Measurements from ENCODE around the gene CCNI. TPM values are rescaled to one million over a fixed set of nuclear protein-coding genes. Genes with fewer than 3 reads are reported as not detected.
A peak's percentile ranks its signal among the peaks of the same experiment; 100 is the strongest.
"Not testable (repeated sequence)": the region's sequence is repeated elsewhere in the genome, so short reads cannot be mapped to it uniquely, and the experiment has no call there.

CCNI gene
- total and polyA plus RNA-seq, 3 experiments from 2014 or later: 191 to 325 (median 206) TPM

GRCh38 chr4:77072195-77072753 is 3.5 kb downstream of the CCNI start:
- Histone ChIP-seq H3K27ac (ENCODE audit: low read depth, low read length) (no peak overlapping the region), H3K4me1 (ENCODE audit: insufficient read depth, low read length) (peaks cover 45% of the 10 kb centered on the region), H3K4me3 (ENCODE audit: low read length) (peak overlapping the region; percentile 57), H3K27me3 (ENCODE audit: insufficient read depth, low read length, poor library complexity, severe bottlenecking) (no peaks in the 10 kb centered on the region), H3K36me3 (ENCODE audit: insufficient read depth, low read length) (no peaks in the 10 kb centered on the region), H3K9me3 (ENCODE audit: low read length) (no peaks in the 10 kb centered on the region)
- peak; percentile 10 to 57 (median 47) for DNase-seq
- POLR2A ChIA-PET: interaction anchor here (0.5 to 0.6 kb wide), 3 partner anchors 118 to 1419 kb away, joined by 3 to 5 read pairs (median 3); no protein-coding TSS in a partner anchor
- peaks cover 0 to 3% (median 0%) of the 10 kb centered on the region in 5 donors for H3K9me3 Mint-ChIP-seq
- CTCF ChIA-PET: interaction anchor here (0.6 to 1.3 kb wide), 5 partner anchors 20 to 131 kb away, joined by 3 to 4 read pairs (median 3); partner anchors contain the start of gene SEPTIN11
- H3K4me3 Mint-ChIP-seq: peak overlapping the region in 5 of 7 donors; percentile 47 to 87 (median 49)
- peaks cover 0 to 11% of the 10 kb centered on the region in 2 donors for H3K27me3 Mint-ChIP-seq
- peaks cover 36 to 63% (median 57%) of the 10 kb centered on the region in 3 donors for H3K4me1 Mint-ChIP-seq
- peak overlapping the region in 7 of 8 donors; percentile 41 to 97 (median 86) for H3K27ac Mint-ChIP-seq
- peaks cover 0 to 23% (median 7%) of the 10 kb centered on the region in 3 donors for H3K36me3 Mint-ChIP-seq

DNA sequence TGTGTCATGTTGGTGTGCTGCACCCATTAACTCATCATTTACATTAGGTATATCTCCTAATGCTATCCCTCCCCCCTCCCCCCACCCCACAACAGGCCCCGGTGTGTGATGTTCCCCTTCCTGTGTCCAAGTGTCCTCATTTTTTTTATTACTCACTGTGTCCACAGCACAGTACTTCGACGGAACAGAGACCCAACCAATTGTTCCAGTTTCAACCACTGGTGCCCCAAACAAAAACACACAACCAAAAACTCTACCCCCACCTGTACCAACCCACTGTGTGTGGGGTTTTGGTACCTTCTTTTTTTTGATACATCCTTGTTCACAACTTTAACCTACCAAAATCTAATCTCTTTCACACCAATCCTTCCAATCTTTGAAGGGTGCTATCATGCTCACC is 6.3 kb downstream of the CCNI start:
- peak overlapping the region in 7 of 8 donors; percentile 26 to 97 (median 57) for H3K27ac Mint-ChIP-seq
- not testable (repeated sequence) for H3K27ac ChIP-seq (ENCODE audit: low read depth, low read length); H3K4me3 ChIP-seq (ENCODE audit: low read length)

GRCh38 chr4:77065382-77065781 is 10.4 kb downstream of the CCNI start:
- ChIA-PET CTCF (no interaction called here), POLR2A (no interaction called here)
- Mint-ChIP-seq H3K36me3 (peaks cover 9 to 61% (median 17%) of the 10 kb centered on the region in 3 donors), H3K27ac (peak overlapping the region in 3 of 8 donors; percentile 38 to 66 (median 53)), H3K4me1 (peaks cover 34 to 62% (median 48%) of the 10 kb centered on the region in 3 donors), H3K27me3 (no peaks in the 10 kb centered on the region), H3K4me3 (peak overlapping the region in 1 of 7 donors; percentile 13), H3K9me3 (no peaks in the 10 kb centered on the region)
- no peak overlapping the region for H3K4me3 ChIP-seq (ENCODE audit: low read length)
- no peaks in the 10 kb centered on the region for H3K9me3 ChIP-seq (ENCODE audit: low read length)
- no peak for DNase-seq
- peaks cover 27% of the 10 kb centered on the region for H3K36me3 ChIP-seq (ENCODE audit: insufficient read depth, low read length)
- peaks cover 5% of the 10 kb centered on the region for H3K4me1 ChIP-seq (ENCODE audit: insufficient read depth, low read length)
- no peaks in the 10 kb centered on the region for H3K27me3 ChIP-seq (ENCODE audit: insufficient read depth, low read length, poor library complexity, severe bottlenecking)
- H3K27ac ChIP-seq (ENCODE audit: low read depth, low read length): no peak overlapping the region

More for the DNA sequence above, 6.3 kb downstream of the CCNI start:
- not testable (repeated sequence) for H3K9me3 ChIP-seq (ENCODE audit: low read length); H3K27me3 ChIP-seq (ENCODE audit: insufficient read depth, low read length, poor library complexity, severe bottlenecking); H3K9me3 Mint-ChIP-seq; DNase-seq; H3K27me3 Mint-ChIP-seq; H3K36me3 ChIP-seq (ENCODE audit: insufficient read depth, low read length)
- ChIA-PET POLR2A (interaction anchor here (0.6 kb wide), 1 partner anchor 170 kb away, joined by 4 read pairs; no protein-coding TSS in a partner anchor), CTCF (interaction anchor here (1.8 kb wide), 1 partner anchor 134 kb away, joined by 8 read pairs; no protein-coding TSS in a partner anchor)
- H3K36me3 Mint-ChIP-seq: peaks cover 4 to 30% (median 10%) of the 10 kb centered on the region in 3 donors
- H3K4me1 Mint-ChIP-seq: peaks cover 29 to 58% (median 48%) of the 10 kb centered on the region in 3 donors
- peak overlapping the region in 4 of 7 donors; percentile 2 to 76 (median 12) for H3K4me3 Mint-ChIP-seq
- H3K4me1 ChIP-seq (ENCODE audit: insufficient read depth, low read length): peaks cover 40% of the 10 kb centered on the region

DNA sequence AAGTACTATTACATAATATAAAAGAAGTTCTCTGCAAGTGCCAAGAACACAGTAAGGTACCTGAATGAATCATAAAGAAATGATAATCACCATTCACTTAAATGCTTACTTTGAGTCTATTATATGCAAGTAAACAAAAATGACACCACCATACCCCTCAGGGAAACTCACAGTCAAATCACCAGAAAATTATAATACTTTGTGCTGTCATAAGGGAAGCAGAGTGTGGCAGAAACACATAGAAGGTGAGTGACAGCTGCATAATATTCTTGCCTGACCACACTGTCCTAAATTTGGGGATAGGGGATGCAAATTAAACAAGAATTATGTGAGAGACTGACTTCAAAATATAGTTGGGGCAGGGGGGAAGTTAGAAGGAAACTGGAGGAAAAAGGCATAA is 12.9 kb downstream of the CCNI start:
- Histone ChIP-seq H3K9me3 (ENCODE audit: low read length) (no peaks in the 10 kb centered on the region), H3K27ac (ENCODE audit: low read depth, low read length) (no peak overlapping the region), H3K36me3 (ENCODE audit: insufficient read depth, low read length) (peaks cover 34% of the 10 kb centered on the region), H3K4me3 (ENCODE audit: low read length) (no peak overlapping the region), H3K4me1 (ENCODE audit: insufficient read depth, low read length) (no peaks in the 10 kb centered on the region), H3K27me3 (ENCODE audit: insufficient read depth, low read length, poor library complexity, severe bottlenecking) (no peaks in the 10 kb centered on the region)
- H3K27ac Mint-ChIP-seq: peak overlapping the region in 4 of 8 donors; percentile 20 to 51 (median 30)
- peaks cover 9 to 75% (median 18%) of the 10 kb centered on the region in 3 donors for H3K36me3 Mint-ChIP-seq
- H3K4me3 Mint-ChIP-seq: no peak overlapping the region
- ChIA-PET POLR2A (interaction anchor here (1.0 kb wide), 1 partner anchor 12 kb away, joined by 7 read pairs; no protein-coding TSS in a partner anchor), CTCF (interaction anchor here (0.6 to 1.5 kb wide), 2 partner anchors 20 to 232 kb away, joined by 3 read pairs; no protein-coding TSS in a partner anchor)
- peaks cover 15 to 48% (median 42%) of the 10 kb centered on the region in 3 donors for H3K4me1 Mint-ChIP-seq
- no peaks in the 10 kb centered on the region for H3K27me3 Mint-ChIP-seq
- DNase-seq: no peak
- no peaks in the 10 kb centered on the region for H3K9me3 Mint-ChIP-seq

DNA sequence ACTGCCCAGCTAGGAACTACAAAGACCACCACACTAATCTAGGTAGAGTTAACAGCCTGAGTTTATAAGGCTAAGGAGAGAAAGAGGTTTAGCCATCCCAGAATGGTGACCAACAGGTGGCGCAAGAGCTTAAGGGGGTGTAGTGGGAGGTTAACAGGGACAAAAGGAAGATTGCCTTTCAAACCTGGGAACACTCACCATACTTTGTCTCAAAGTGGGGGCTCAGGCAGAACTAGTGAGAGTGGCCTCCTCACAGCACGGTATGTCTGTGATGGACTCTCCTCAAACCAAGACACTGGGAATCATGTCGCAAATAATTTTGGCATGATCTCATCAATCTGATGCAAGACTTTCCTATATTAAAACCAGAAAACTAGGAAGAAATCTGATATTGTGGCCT is 23.4 kb downstream of the CCNI start:
- Mint-ChIP-seq H3K4me1 (peaks cover 12 to 16% (median 16%) of the 10 kb centered on the region in 3 donors), H3K9me3 (no peaks in the 10 kb centered on the region), H3K36me3 (peaks cover 4 to 82% (median 13%) of the 10 kb centered on the region in 3 donors), H3K27me3 (no peaks in the 10 kb centered on the region), H3K4me3 (no peak overlapping the region), H3K27ac (peak overlapping the region in 7 of 8 donors; percentile 1 to 81 (median 50))
- DNase-seq: peak; percentile 34 to 75 (median 51)
- H3K4me3 ChIP-seq (ENCODE audit: low read length): no peak overlapping the region
- H3K36me3 ChIP-seq (ENCODE audit: insufficient read depth, low read length): peaks cover 52% of the 10 kb centered on the region
- H3K27ac ChIP-seq (ENCODE audit: low read depth, low read length): no peak overlapping the region
- no peaks in the 10 kb centered on the region for H3K9me3 ChIP-seq (ENCODE audit: low read length)
- CTCF ChIA-PET: interaction anchor here (0.8 to 6.3 kb wide), 7 partner anchors 7 to 151 kb away, joined by 3 to 43 read pairs (median 4); partner anchors contain the start of gene CCNI
- POLR2A ChIA-PET: no interaction called here
- no peaks in the 10 kb centered on the region for H3K4me1 ChIP-seq (ENCODE audit: insufficient read depth, low read length)
- H3K27me3 ChIP-seq (ENCODE audit: insufficient read depth, low read length, poor library complexity, severe bottlenecking): no peaks in the 10 kb centered on the region

GRCh38 chr4:77050962-77051361 is 24.8 kb downstream of the CCNI start:
- H3K9me3 Mint-ChIP-seq: no peaks in the 10 kb centered on the region
- peak overlapping the region in 3 of 8 donors; percentile 1 to 68 (median 19) for H3K27ac Mint-ChIP-seq
- H3K27ac ChIP-seq (ENCODE audit: low read depth, low read length): no peak overlapping the region
- H3K36me3 ChIP-seq (ENCODE audit: insufficient read depth, low read length): peaks cover 46% of the 10 kb centered on the region
- DNase-seq: no peak
- H3K4me1 ChIP-seq (ENCODE audit: insufficient read depth, low read length): no peaks in the 10 kb centered on the region
- CTCF ChIA-PET: interaction anchor here (6.3 kb wide), 1 partner anchor 152 kb away, joined by 43 read pairs; no protein-coding TSS in a partner anchor
- peaks cover under 1 to 84% (median 10%) of the 10 kb centered on the region in 3 donors for H3K36me3 Mint-ChIP-seq
- no peaks in the 10 kb centered on the region for H3K27me3 Mint-ChIP-seq
- no peak overlapping the region for H3K4me3 Mint-ChIP-seq
- no peaks in the 10 kb centered on the region for H3K9me3 ChIP-seq (ENCODE audit: low read length)
- POLR2A ChIA-PET: no interaction called here
- peaks cover 8 to 16% (median 13%) of the 10 kb centered on the region in 3 donors for H3K4me1 Mint-ChIP-seq
- no peaks in the 10 kb centered on the region for H3K27me3 ChIP-seq (ENCODE audit: insufficient read depth, low read length, poor library complexity, severe bottlenecking)
- no peak overlapping the region for H3K4me3 ChIP-seq (ENCODE audit: low read length)

GRCh38 chr4:77047037-77047436 is 28.8 kb downstream of the CCNI start:
- no peak for DNase-seq
- Mint-ChIP-seq H3K9me3 (no peaks in the 10 kb centered on the region), H3K4me3 (no peak overlapping the region), H3K27ac (peak overlapping the region in 3 of 8 donors; percentile 4 to 18 (median 17)), H3K36me3 (peaks cover 0 to 53% (median 5%) of the 10 kb centered on the region in 3 donors), H3K27me3 (no peaks in the 10 kb centered on the region), H3K4me1 (peaks cover 8 to 22% (median 15%) of the 10 kb centered on the region in 3 donors)
- no peaks in the 10 kb centered on the region for H3K27me3 ChIP-seq (ENCODE audit: insufficient read depth, low read length, poor library complexity, severe bottlenecking)
- H3K4me1 ChIP-seq (ENCODE audit: insufficient read depth, low read length): peaks cover 4% of the 10 kb centered on the region
- ChIA-PET CTCF (interaction anchor here (0.9 to 1.3 kb wide), 3 partner anchors 27 to 157 kb away, joined by 3 to 4 read pairs (median 4); no protein-coding TSS in a partner anchor), POLR2A (no interaction called here)
- no peak overlapping the region for H3K4me3 ChIP-seq (ENCODE audit: low read length)
- H3K36me3 ChIP-seq (ENCODE audit: insufficient read depth, low read length): peaks cover 29% of the 10 kb centered on the region
- no peak overlapping the region for H3K27ac ChIP-seq (ENCODE audit: low read depth, low read length)
- H3K9me3 ChIP-seq (ENCODE audit: low read length): no peaks in the 10 kb centered on the region

All from CD8-positive, alpha-beta memory T cell (primary cell).